HEK293 (cell line): Measurements from ENCODE around the gene KLLN.
A peak's percentile ranks its signal among the peaks of the same experiment; 100 is the strongest.

Experiments used
- BCL6B ChIP-seq: fragments of 450-650 bp; formaldehyde crosslinking; IDR thresholded peaks from 2 replicates; pipeline ENCODE4 v1.5.1; 2017; ENCODE audit warnings: missing biosample characterization, missing genetic modification characterization
- GLI2 ChIP-seq: fragments of 450-650 bp; formaldehyde crosslinking; IDR thresholded peaks from 2 replicates; pipeline ENCODE4; 2017; ENCODE audit warnings: missing biosample characterization, missing genetic modification characterization, low read depth, borderline replicate concordance
- PRDM1 ChIP-seq: fragments of 450-650 bp; formaldehyde crosslinking; IDR thresholded peaks from 2 replicates; pipeline ENCODE4; 2016; ENCODE audit warnings: missing biosample characterization, missing genetic modification characterization
- SP3 ChIP-seq: fragments of 450-650 bp; formaldehyde crosslinking; IDR thresholded peaks from 2 replicates; pipeline ENCODE4 v1.5.1; 2016; ENCODE audit warnings: missing biosample characterization, missing genetic modification characterization
- ZBTB11 ChIP-seq: fragments of 450-650 bp; formaldehyde crosslinking; conservative IDR thresholded peaks from 2 replicates; pipeline ENCODE4 v1.5.1; 2016; ENCODE audit warnings: low read depth, missing biosample characterization, missing genetic modification characterization
- ZBTB6 ChIP-seq: fragments of 450-650 bp; formaldehyde crosslinking; IDR thresholded peaks from 2 replicates; pipeline ENCODE4 v1.5.1; 2017; ENCODE audit warnings: missing biosample characterization, missing genetic modification characterization
- ZNF10 ChIP-seq: fragments of 450-650 bp; formaldehyde crosslinking; IDR thresholded peaks from 2 replicates; pipeline ENCODE4 v1.5.1; 2017; ENCODE audit warnings: missing biosample characterization, missing genetic modification characterization
- ZNF174 ChIP-seq: fragments of 450-650 bp; formaldehyde crosslinking; IDR thresholded peaks from 2 replicates; pipeline ENCODE4 v1.5.0; 2017; ENCODE audit warnings: missing biosample characterization, mild to moderate bottlenecking, missing genetic modification characterization
- ZNF221 ChIP-seq: fragments of 450-650 bp; formaldehyde crosslinking; IDR thresholded peaks from 2 replicates; pipeline ENCODE4 v1.5.1; 2017; ENCODE audit warnings: missing biosample characterization, missing genetic modification characterization, borderline replicate concordance
- ZNF223 ChIP-seq: fragments of 450-650 bp; formaldehyde crosslinking; IDR thresholded peaks from 2 replicates; pipeline ENCODE4 v1.5.1; 2016; ENCODE audit warnings: missing biosample characterization, missing genetic modification characterization
- ZNF311 ChIP-seq: fragments of 450-650 bp; formaldehyde crosslinking; IDR thresholded peaks from 2 replicates; pipeline ENCODE4 v1.5.1; 2017; ENCODE audit warnings: missing biosample characterization, missing genetic modification characterization, borderline replicate concordance
- ZNF488 ChIP-seq: fragments of 450-650 bp; formaldehyde crosslinking; IDR thresholded peaks from 2 replicates; pipeline ENCODE4 v1.5.1; 2016; ENCODE audit warnings: missing biosample characterization, missing genetic modification characterization
- ZNF580 ChIP-seq: fragments of 450-650 bp; formaldehyde crosslinking; IDR thresholded peaks from 2 replicates; pipeline ENCODE4 v1.5.1; 2016; ENCODE audit warnings: missing biosample characterization, missing genetic modification characterization
- ZNF621 ChIP-seq: fragments of 450-650 bp; formaldehyde crosslinking; IDR thresholded peaks from 2 replicates; pipeline ENCODE4 v1.5.1; 2017; ENCODE audit warnings: missing biosample characterization, missing genetic modification characterization
- ZNF629 ChIP-seq: fragments of 450-650 bp; formaldehyde crosslinking; IDR thresholded peaks from 2 replicates; pipeline ENCODE4 v1.5.1; 2017; ENCODE audit warnings: missing biosample characterization, missing genetic modification characterization
- ZNF658 ChIP-seq: fragments of 450-650 bp; formaldehyde crosslinking; IDR thresholded peaks from 2 replicates; pipeline ENCODE4; 2016; ENCODE audit warnings: missing biosample characterization, missing genetic modification characterization
- ZNF670 ChIP-seq: fragments of 450-650 bp; formaldehyde crosslinking; IDR thresholded peaks from 2 replicates; pipeline ENCODE4 v1.5.1; 2016; ENCODE audit warnings: missing biosample characterization, missing genetic modification characterization, low read depth
- ZNF791 ChIP-seq: fragments of 450-650 bp; formaldehyde crosslinking; IDR thresholded peaks from 2 replicates; pipeline ENCODE4 v1.5.1; 2016; ENCODE audit warnings: missing biosample characterization, missing genetic modification characterization
- TF ChIP-seq, protein P1 (sequence below): fragments of 450-650 bp; formaldehyde crosslinking; IDR thresholded peaks from 2 replicates; pipeline ENCODE4 v1.5.1; 2016; ENCODE audit warnings: missing biosample characterization, missing genetic modification characterization
- TF ChIP-seq, protein P2 (sequence below): fragments of 450-650 bp; formaldehyde crosslinking; IDR thresholded peaks from 2 replicates; pipeline ENCODE4 v1.5.1; 2016; ENCODE audit warnings: missing biosample characterization, missing genetic modification characterization
- TF ChIP-seq, protein P3 (sequence below): fragments of 450-650 bp; formaldehyde crosslinking; IDR thresholded peaks from 2 replicates; pipeline ENCODE4 v1.5.1; 2016; ENCODE audit warnings: missing biosample characterization, missing genetic modification characterization
- TF ChIP-seq, protein P4 (sequence below): fragments of 450-650 bp; formaldehyde crosslinking; IDR thresholded peaks from 2 replicates; pipeline ENCODE4 v1.5.1; 2016; ENCODE audit warnings: missing biosample characterization, missing genetic modification characterization

Gene KLLN

GRCh38 chr10:87861953-87862678 is 1.2 kb downstream of the KLLN start (continued):
- TF ChIP-seq BCL6B (no peak), ZNF791 (tag by site-specific recombination) (no peak), SP3 (tag by site-specific recombination) (peak; percentile 95), ZNF221 (tag by site-specific recombination) (no peak), ZBTB6 (peak; percentile 88), ZNF223 (tag by site-specific recombination) (peak; percentile 56; the same call in 1 of the 2 replicates), PRDM1 (no peak), ZNF174 (tag by site-specific recombination) (no peak), ZBTB11 (tag by site-specific recombination) (no peak; the same call in 1 of the 2 replicates), ZNF311 (tag by site-specific recombination) (no peak), ZNF10 (tag by site-specific recombination) (no peak; the same call in 1 of the 2 replicates), ZNF670 (no peak), GLI2 (tag by site-specific recombination) (no peak), ZNF621 (tag by site-specific recombination) (no peak), ZNF580 (peak; percentile 86), ZNF629 (tag by site-specific recombination) (peak; percentile 48; the same call in 1 of the 2 replicates), ZNF488 (tag by site-specific recombination) (no peak), ZNF658 (tag by site-specific recombination) (no peak)
- TF ChIP-seq, protein P1, sequence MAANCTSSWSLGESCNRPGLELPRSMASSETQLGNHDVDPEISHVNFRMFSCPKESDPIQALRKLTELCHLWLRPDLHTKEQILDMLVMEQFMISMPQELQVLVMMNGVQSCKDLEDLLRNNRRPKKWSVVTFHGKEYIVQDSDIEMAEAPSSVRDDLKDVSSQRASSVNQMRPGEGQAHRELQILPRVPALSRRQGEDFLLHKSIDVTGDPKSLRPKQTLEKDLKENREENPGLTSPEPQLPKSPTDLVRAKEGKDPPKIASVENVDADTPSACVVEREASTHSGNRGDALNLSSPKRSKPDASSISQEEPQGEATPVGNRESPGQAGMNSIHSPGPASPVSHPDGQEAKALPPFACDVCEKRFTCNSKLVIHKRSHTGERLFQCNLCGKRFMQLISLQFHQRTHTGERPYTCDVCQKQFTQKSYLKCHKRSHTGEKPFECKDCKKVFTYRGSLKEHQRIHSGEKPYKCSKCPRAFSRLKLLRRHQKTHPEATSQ (tag by site-specific recombination), result peak; percentile 77; the same call in 1 of the 2 replicates
- TF ChIP-seq, protein P2, sequence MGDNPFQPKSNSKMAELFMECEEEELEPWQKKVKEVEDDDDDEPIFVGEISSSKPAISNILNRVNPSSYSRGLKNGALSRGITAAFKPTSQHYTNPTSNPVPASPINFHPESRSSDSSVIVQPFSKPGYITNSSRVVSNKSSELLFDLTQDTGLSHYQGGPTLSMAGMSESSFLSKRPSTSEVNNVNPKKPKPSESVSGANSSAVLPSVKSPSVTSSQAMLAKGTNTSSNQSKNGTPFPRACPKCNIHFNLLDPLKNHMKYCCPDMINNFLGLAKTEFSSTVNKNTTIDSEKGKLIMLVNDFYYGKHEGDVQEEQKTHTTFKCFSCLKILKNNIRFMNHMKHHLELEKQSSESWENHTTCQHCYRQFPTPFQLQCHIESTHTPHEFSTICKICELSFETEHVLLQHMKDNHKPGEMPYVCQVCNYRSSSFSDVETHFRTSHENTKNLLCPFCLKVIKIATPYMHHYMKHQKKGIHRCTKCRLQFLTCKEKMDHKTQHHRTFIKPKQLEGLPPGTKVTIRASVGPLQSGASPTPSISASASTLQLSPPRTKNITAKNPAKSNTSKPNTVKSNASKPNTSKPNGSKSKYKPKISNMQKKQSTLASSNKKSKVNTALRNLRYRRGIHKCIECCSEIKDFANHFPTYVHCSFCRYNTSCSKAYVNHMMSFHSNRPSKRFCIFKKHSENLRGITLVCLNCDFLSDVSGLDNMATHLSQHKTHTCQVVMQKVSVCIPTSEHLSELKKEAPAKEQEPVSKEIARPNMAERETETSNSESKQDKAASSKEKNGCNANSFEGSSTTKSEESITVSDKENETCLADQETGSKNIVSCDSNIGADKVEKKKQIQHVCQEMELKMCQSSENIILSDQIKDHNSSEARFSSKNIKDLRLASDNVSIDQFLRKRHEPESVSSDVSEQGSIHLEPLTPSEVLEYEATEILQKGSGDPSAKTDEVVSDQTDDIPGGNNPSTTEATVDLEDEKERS (tag by site-specific recombination), result no peak; the same call in 1 of the 2 replicates
- TF ChIP-seq, protein P3, sequence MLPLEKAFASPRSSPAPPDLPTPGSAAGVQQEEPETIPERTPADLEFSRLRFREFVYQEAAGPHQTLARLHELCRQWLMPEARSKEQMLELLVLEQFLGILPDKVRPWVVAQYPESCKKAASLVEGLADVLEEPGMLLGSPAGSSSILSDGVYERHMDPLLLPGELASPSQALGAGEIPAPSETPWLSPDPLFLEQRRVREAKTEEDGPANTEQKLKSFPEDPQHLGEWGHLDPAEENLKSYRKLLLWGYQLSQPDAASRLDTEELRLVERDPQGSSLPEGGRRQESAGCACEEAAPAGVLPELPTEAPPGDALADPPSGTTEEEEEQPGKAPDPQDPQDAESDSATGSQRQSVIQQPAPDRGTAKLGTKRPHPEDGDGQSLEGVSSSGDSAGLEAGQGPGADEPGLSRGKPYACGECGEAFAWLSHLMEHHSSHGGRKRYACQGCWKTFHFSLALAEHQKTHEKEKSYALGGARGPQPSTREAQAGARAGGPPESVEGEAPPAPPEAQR (tag by site-specific recombination), result peak; percentile 69; the same call in 1 of the 2 replicates
- TF ChIP-seq, protein P4, sequence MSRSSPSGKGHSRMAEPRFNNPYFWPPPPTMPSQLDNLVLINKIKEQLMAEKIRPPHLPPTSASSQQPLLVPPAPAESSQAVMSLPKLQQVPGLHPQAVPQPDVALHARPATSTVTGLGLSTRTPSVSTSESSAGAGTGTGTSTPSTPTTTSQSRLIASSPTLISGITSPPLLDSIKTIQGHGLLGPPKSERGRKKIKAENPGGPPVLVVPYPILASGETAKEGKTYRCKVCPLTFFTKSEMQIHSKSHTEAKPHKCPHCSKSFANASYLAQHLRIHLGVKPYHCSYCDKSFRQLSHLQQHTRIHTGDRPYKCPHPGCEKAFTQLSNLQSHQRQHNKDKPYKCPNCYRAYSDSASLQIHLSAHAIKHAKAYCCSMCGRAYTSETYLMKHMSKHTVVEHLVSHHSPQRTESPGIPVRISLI (tag by site-specific recombination), result no peak
